HEK293 (cell line): ENCODE results near the gene PHF21A.

ENCODE experiments used
- BCL11B ChIP-seq: fragments of 450-650 bp; formaldehyde crosslinking; IDR thresholded peaks from 2 replicates; pipeline ENCODE4 v1.5.1; 2016; ENCODE audit warnings: low read depth, missing biosample characterization, missing genetic modification characterization
- CTCF ChIP-seq: fragments of 450-650 bp; formaldehyde crosslinking; IDR thresholded peaks from 2 replicates; pipeline ENCODE4 v1.5.1; 2016; ENCODE audit warnings: missing biosample characterization, missing genetic modification characterization
- ZBTB21 ChIP-seq: fragments of 450-650 bp; formaldehyde crosslinking; IDR thresholded peaks from 2 replicates; pipeline ENCODE4 v1.5.1; 2017; ENCODE audit warnings: missing biosample characterization, missing genetic modification characterization
- ZNF174 ChIP-seq: fragments of 450-650 bp; formaldehyde crosslinking; IDR thresholded peaks from 2 replicates; pipeline ENCODE4 v1.5.0; 2017; ENCODE audit warnings: missing biosample characterization, mild to moderate bottlenecking, missing genetic modification characterization
- ZNF2 ChIP-seq: fragments of 450-650 bp; formaldehyde crosslinking; IDR thresholded peaks from 2 replicates; pipeline ENCODE4 v1.5.1; 2016; ENCODE audit warnings: missing biosample characterization, missing genetic modification characterization
- ZNF24 ChIP-seq: fragments of 450-650 bp; formaldehyde crosslinking; IDR thresholded peaks from 2 replicates; pipeline ENCODE4 v1.5.1; 2016; ENCODE audit warnings: missing biosample characterization, missing genetic modification characterization
- ZNF366 ChIP-seq: fragments of 450-650 bp; formaldehyde crosslinking; conservative IDR thresholded peaks from 2 replicates; pipeline ENCODE4 v1.5.1; 2016; ENCODE audit warnings: missing biosample characterization, missing genetic modification characterization
- ZNF426 ChIP-seq: fragments of 450-650 bp; formaldehyde crosslinking; IDR thresholded peaks from 2 replicates; pipeline ENCODE4 v1.5.1; 2017; ENCODE audit warnings: missing biosample characterization, missing genetic modification characterization, mild to moderate bottlenecking, inconsistent platforms, moderate library complexity
- ZNF549 ChIP-seq: fragments of 450-650 bp; IDR thresholded peaks from 2 replicates; pipeline ENCODE4 v1.5.1; 2018; ENCODE audit warnings: missing biosample characterization, missing genetic modification characterization, mild to moderate bottlenecking, inconsistent platforms, moderate library complexity
- ZNF580 ChIP-seq: fragments of 450-650 bp; formaldehyde crosslinking; IDR thresholded peaks from 2 replicates; pipeline ENCODE4 v1.5.1; 2016; ENCODE audit warnings: missing biosample characterization, missing genetic modification characterization
- ZNF707 ChIP-seq: fragments of 450-650 bp; formaldehyde crosslinking; IDR thresholded peaks from 2 replicates; pipeline ENCODE4 v1.5.1; 2016; ENCODE audit warnings: missing biosample characterization, missing genetic modification characterization

- TF ChIP-seq CTCF (no peak), ZNF549 (tag by site-specific recombination) (no peak), ZNF24 (tag by site-specific recombination) (no peak), ZNF580 (tag by site-specific recombination) (no peak), ZNF426 (tag by site-specific recombination) (no peak), ZNF707 (tag by site-specific recombination) (no peak), ZNF366 (no peak), BCL11B (tag by site-specific recombination) (no peak), ZNF174 (tag by site-specific recombination) (no peak), ZBTB21 (tag by site-specific recombination) (no peak), ZNF2 (tag by site-specific recombination) (no peak)
Observed at GRCh38 chr11:46141597-46141996, 20.3 kb upstream of the PHF21A start.
